NOMO-1 treated with dmso at 0.1 percent for 144 hours (cell line): ENCODE data around the gene MORC1.
"Not testable (repeated sequence)": the region's sequence is repeated elsewhere in the genome, so short reads cannot be mapped to it uniquely, and the experiment has no call there.

Source experiments
- DNase-seq: peaks from one replicate; lab custom pipeline; 2025; ENCODE audit not compliant: unreplicated experiment; lab: John Stamatoyannopoulos, UW

The MORC1 gene

DNA sequence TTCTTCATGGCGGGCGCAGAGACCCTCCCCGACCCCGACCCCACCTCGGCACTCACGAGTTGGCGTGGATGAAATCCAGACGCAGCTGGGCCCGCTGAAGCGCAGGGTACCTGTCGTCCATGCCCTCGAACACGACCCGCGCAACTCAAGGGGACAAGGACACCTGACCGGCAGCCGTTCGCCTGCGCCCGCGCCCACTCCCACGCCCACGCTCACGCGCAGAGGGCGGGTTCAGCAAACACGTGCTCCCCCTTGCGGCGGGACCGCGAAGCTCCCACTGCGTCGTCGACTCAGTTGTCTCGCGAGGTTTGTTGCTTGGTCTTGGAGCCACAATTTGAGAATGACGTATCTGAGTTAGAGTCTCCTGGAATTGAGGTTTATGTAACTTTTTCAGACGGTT, at the start of gene MORC1:
MORC1 (minus strand) TSS at position 196 of the 400 bp plus-strand sequence; CDS start at position 121, 75 bp downstream.
- no peak for DNase-seq

DNA sequence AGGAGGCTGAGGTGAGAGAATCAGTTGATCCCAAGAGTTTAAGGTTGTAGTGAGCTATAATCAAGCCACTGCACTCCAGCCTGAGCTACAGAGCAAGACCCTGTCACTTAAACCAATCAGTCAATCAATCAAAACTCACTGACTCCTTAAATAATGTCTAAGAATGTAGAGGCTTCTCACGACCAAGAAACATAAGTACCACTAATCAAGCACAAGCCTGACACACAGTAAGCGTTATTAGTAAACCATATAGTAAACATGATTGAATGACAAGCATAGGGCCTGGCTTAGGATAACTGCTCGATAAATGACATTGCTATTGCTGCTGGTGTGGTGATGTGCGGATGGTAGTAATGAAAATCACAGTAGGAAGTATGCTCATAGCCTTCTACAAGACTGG, 48.0 kb upstream of the MORC1 start:
- DNase-seq = no peak

DNA sequence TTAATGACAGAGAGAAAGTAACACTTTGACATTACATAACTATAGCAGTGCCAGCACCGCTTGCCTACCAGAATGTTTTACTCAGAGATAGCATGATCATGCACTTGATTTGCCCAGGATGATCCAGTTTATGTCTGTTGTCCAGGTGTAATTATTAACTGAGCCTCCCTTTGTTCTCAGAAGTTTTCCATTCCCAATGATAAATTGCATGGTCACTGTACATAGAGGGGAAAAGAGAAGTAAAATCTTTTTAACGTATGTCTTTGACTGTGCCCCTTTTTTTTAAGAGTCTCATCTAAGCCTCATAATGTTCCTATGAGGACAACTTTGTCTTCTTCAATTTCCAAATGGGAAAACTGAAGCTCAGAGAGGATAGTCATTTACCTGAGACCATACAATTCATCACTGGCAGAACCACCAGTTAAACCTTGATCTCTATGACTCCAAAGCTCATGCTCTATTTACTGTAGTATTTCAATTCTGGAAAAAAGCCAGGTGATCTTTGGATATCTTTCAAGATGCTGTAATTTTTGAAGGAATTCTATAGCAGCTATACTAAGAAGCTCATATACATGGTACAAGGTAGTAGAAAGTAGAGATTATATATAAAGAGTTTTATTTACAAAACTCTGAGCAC, 43.7 kb upstream of the MORC1 start:
- no peak for DNase-seq

- DNase-seq = no peak
Observed at GRCh38 chr3:109155828-109156227, 37.9 kb upstream of the MORC1 start.

DNA sequence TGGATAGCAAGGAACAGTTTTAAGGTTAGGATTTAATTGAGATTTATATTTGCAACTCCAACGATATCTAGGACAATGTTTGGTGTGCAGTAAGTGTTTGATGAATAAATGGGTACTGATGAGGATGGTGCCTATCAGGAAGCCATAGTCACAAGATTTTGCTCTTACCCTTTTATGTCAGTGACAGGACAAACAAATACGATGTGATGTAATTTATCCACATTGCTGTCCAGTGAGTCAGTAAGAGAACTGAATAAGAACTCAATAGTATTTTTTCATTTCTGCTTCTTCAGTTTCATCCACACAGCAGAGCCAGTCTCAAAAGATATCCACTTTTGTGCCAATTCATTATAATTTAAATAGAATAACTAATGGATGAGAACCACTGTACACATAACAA, 37.0 kb upstream of the MORC1 start:
- DNase-seq = no peak

DNA sequence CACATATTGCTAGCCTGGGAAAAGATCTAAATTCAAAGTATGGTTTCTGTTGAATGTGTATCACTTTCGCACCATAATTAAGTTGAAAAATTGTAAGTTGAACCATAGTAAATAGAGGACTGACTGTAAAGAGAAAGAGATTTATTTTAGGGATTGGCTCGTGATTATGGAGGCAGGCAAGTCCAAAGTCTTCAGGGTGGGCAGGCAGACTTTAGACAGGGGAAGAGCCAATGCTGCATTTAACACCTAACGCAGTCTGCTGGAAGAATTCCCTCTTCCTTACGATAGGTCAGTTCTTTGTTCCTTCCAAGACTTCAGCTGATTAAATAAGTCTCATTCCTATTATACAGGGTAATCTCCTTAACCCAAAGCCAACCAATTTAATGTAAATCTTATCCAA, 34.4 kb upstream of the MORC1 start:
- no peak for DNase-seq

DNA sequence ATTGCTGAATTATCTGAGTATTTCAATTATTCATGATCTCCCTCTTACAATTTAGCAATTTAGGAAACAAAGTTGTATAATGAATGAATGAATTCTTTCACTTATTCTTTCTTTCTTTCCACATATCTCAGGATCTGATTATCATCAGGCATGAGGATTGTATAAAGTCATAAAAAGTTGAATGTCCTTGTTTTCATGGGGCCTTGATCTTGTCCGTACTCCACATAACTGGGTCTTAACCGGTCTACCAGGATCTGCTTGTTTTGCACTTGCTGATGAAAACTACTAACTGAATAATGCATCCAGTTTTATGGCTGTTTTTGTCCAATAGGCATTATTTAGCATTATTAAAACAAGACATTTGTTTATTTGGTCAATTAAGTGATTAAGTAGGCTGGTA, 31.1 kb upstream of the MORC1 start:
- DNase-seq = no peak

DNA sequence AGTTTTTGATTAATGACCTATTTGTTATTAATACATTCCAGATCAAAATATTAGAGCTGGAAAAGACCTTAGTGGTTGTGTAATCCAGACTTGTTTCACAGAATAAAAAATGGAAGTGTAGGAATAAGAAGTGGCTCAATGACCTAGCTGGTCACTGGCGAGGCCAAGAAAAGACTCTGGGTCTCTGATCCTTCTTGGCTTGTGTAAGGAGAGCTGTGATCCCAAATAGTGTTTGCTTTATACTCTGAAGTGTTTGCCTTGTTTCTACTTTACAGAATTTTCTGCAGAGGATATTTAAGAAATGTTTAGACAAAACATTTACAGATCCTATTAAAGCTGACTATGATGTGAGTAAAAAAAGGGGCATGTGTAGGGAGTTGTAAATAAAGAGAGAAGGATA, 25.7 kb upstream of the MORC1 start:
- DNase-seq = no peak

- DNase-seq = no peak
Observed at GRCh38 chr3:109140318-109140717, 22.4 kb upstream of the MORC1 start.

- DNase-seq = no peak
Observed at GRCh38 chr3:109137761-109138160, 19.8 kb upstream of the MORC1 start.

GRCh38 chr3:109136523-109136922, 18.6 kb upstream of the MORC1 start, which contains the start of gene C3orf85:
Gene C3orf85, plus strand, starts transcription at chr3:109136719. Its CDS starts 129 bp downstream, at chr3:109136848.
- DNase-seq = no peak

GRCh38 chr3:109133474-109133816, 15.5 kb upstream of the MORC1 start:
- DNase-seq = not testable (repeated sequence)

DNA sequence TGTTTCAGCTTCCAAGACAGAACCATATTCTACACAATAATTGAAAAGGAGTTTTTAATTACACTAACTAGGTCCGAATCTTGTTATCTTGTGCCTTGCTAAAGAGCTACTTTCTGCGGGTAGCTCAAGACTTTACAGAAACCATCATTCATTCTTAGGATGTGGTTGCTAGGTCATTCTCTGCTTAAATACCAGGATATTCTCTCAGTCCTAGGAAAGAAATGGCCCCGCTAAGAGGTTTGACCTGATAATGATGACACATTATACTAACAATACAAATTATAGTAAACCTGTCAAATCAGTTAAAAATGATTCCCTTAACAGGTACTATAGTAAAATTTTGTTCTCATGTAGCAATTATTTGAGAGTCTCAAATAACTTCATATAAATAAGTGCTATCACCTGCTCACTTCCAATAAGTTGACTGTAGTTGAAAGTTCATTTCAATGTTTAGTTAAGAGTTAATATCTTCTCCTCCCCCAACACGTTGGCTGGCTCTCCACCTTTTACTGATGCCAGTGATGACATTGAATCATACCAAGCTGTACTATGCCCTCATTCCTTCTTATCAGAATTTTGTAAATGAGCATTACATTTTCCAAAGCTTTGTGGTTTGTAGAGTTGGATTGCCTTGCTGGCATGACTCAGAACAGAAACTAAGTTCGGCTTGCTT, 15.0 kb upstream of the MORC1 start:
- no peak for DNase-seq

DNA sequence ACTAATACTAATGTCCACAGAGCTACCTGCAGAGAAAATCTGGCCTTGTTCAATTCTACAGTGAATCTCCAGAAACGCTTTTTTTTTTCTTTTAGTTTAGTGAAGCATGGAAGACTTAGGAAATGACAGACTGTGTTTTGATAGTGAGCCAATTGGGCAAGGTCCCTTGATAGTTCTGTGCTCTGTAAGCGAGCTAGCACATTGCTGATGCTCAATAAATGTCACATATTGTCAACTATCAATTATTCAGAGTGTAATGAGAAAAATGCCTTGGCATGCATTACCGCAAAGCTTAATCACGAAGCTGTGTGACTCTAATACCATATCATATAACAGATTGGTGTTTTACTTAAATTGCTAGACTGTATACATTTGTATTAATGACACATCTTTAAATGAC, 13.3 kb upstream of the MORC1 start:
- DNase-seq = no peak

DNA sequence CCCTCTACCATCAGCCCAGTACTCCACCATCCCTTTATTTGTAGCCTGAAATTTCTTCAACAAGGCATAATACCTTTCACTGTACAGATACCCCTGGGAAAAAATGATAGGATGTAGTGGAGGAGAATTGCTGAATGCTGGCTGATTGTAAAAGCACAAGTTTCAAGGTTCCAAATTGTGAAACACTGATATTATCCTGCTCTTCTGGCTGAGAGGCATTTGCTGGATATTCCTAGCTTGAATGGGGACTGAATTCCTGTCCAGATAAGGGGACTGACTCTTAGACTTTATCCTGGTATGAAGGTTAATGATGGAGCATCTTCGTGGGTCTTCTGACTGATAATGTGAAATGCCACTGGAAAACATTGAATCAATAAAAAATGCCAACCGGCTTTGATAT, 9.6 kb upstream of the MORC1 start:
- no peak for DNase-seq

GRCh38 chr3:109125902-109126301, 8.0 kb upstream of the MORC1 start:
- DNase-seq = no peak

DNA sequence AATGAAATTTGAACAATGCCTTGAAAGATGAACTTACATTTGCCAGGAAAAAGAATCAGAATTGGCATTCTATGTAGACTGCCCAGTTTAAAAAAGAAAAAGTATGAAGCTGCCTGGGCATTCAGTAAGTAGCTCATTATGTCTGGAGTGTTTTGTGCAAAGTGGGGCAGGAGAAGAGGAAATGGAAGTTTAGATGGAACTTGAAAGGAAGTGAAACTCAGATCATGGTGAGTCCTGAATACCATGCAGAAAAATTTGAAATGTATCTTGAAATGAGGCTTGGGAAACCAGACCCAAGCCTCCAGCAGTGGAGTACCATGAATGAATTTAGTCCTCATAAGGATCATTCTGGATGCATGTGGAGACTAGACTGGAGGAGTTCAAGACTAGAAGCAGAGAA, 4.8 kb upstream of the MORC1 start:
- peak; percentile 57 for DNase-seq

GRCh38 chr3:109118584-109118983, 650 bp upstream of the MORC1 start:
- DNase-seq = no peak

- DNase-seq = no peak
Observed at GRCh38 chr3:109116031-109116430, 1.9 kb downstream of the MORC1 start.

GRCh38 chr3:109115451-109115850, 2.5 kb downstream of the MORC1 start:
- no peak for DNase-seq

- DNase-seq = no peak
Observed at GRCh38 chr3:109114746-109115145, 3.2 kb downstream of the MORC1 start.

DNA sequence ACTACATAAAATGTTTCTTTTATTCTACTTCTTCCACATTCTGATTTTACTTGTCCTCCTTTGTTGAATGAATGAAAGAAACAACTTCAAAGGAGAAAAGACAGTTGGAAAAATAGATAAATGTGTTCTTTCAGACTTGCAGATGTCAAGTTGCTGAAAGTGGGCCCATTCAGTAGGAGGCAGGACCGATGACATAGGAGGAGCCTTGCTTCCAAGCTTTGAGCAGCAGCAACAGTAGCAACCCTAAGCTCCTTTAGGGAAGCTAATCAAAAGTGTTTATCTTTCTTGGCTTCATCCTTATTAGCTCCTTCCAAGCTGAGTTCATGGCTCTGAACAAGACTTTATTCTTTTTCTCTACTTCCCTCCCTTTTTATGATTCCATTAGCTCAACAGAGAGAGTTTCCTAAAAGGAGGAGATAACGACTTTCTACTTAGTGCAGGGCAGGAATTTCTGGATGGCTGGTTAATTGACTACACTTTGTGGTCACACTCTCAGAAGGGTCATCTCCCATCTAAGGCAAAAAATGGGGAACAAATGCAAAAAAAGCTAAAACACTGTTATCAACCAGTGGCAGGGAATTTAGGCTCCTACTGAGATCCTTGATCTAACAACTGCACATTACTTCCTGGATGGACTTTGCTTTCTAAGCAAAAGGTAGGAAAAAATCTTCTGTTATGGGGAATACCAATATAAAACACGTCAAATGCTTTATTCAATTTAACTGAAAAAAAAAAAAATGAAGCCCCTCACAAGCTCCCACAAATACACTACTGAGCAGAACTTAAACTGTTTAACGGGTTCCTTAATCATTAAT, 4.8 kb downstream of the MORC1 start:
- no peak for DNase-seq
